ENCODE measurements around the gene KNTC1.
"Not testable (repeated sequence)": the region's sequence is repeated elsewhere in the genome, so short reads cannot be mapped to it uniquely, and the experiment has no call there.

KNTC1 gene

GRCh38 chr12:122486805-122487426, 40.1 kb upstream of the KNTC1 start:
- TF ChIP-seq, protein P1, sequence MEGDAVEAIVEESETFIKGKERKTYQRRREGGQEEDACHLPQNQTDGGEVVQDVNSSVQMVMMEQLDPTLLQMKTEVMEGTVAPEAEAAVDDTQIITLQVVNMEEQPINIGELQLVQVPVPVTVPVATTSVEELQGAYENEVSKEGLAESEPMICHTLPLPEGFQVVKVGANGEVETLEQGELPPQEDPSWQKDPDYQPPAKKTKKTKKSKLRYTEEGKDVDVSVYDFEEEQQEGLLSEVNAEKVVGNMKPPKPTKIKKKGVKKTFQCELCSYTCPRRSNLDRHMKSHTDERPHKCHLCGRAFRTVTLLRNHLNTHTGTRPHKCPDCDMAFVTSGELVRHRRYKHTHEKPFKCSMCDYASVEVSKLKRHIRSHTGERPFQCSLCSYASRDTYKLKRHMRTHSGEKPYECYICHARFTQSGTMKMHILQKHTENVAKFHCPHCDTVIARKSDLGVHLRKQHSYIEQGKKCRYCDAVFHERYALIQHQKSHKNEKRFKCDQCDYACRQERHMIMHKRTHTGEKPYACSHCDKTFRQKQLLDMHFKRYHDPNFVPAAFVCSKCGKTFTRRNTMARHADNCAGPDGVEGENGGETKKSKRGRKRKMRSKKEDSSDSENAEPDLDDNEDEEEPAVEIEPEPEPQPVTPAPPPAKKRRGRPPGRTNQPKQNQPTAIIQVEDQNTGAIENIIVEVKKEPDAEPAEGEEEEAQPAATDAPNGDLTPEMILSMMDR (IDR thresholded peaks at IDR 0.05), result no peak
- Mint-ChIP-seq H3K9me3 (no peaks in the 10 kb centered on the region), H3K4me3 (no peak overlapping the region), H3K4me1 (no peaks in the 10 kb centered on the region), H3K27ac (no peak overlapping the region), H3K36me3 (ENCODE audit: low read depth) (peaks cover 73% of the 10 kb centered on the region), H3K27me3 (ENCODE audit: low read depth, poor library complexity) (no peaks in the 10 kb centered on the region)
- no peak for DNase-seq

DNA sequence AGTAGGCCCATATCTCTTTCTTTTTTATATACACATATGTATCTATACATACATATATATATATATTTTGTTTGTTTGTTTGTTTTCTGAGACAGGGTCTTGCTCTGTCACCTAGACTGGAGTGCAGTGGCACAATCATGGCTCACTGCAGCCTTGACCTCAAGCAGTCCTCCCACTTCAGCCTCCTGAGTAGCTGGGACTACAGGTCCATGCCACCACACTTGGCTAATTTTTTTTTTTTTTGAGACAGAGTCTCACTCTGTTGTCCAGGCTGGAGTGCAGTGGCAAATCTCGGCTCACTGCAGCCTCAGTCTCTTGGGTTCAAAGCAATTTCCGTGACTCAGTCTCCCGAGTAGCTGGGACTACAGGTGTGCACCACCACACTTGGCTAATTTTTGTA, 39.2 kb upstream of the KNTC1 start:
- H3K4me1 Mint-ChIP-seq; H3K9me3 Mint-ChIP-seq; DNase-seq; H3K27me3 Mint-ChIP-seq (ENCODE audit: low read depth, poor library complexity); H3K4me3 Mint-ChIP-seq; H3K27ac Mint-ChIP-seq: not testable (repeated sequence)
- peaks cover 79% of the 10 kb centered on the region for H3K36me3 Mint-ChIP-seq (ENCODE audit: low read depth)

- Mint-ChIP-seq H3K27me3 (ENCODE audit: low read depth, poor library complexity) (no peaks in the 10 kb centered on the region), H3K4me1 (no peaks in the 10 kb centered on the region), H3K9me3 (no peaks in the 10 kb centered on the region), H3K27ac (no peak overlapping the region), H3K36me3 (ENCODE audit: low read depth) (peaks cover 72% of the 10 kb centered on the region), H3K4me3 (no peak overlapping the region)
- TF ChIP-seq, protein P1 (IDR thresholded peaks at IDR 0.05), result no peak
- DNase-seq, result no peak
Measured at GRCh38 chr12:122489038-122489437, 38.0 kb upstream of the KNTC1 start.

- peaks cover 60% of the 10 kb centered on the region for H3K36me3 Mint-ChIP-seq (ENCODE audit: low read depth)
- DNase-seq, result no peak
- TF ChIP-seq, protein P1 (IDR thresholded peaks at IDR 0.05), result no peak
- no peaks in the 10 kb centered on the region for H3K4me1 Mint-ChIP-seq
- no peaks in the 10 kb centered on the region for H3K9me3 Mint-ChIP-seq
- H3K27ac Mint-ChIP-seq, result no peak overlapping the region
- H3K27me3 Mint-ChIP-seq (ENCODE audit: low read depth, poor library complexity), result no peaks in the 10 kb centered on the region
- no peak overlapping the region for H3K4me3 Mint-ChIP-seq
Measured at GRCh38 chr12:122491991-122492390, 35.1 kb upstream of the KNTC1 start.

DNA sequence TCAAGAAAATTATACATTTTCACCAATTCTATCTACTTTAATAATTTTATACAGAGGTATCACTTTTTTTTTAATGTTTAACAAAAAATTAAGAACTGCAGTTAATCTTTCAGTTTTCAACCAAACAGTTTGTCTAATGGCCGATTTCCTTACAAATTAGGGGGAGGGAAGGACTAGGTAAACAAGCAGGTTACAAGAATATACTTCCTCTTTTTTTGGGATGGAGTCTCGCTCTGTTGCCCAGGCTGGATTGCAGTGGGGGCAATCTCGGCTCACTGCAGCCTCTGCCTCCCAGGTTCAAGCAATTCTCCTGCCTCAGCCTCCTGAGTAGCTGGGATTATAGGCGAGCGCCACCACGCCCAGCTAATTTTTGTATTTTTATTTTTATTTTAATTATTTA, 33.8 kb upstream of the KNTC1 start:
- DNase-seq, H3K4me1 Mint-ChIP-seq: not testable (repeated sequence)
- peaks cover 55% of the 10 kb centered on the region for H3K36me3 Mint-ChIP-seq (ENCODE audit: low read depth)

DNA sequence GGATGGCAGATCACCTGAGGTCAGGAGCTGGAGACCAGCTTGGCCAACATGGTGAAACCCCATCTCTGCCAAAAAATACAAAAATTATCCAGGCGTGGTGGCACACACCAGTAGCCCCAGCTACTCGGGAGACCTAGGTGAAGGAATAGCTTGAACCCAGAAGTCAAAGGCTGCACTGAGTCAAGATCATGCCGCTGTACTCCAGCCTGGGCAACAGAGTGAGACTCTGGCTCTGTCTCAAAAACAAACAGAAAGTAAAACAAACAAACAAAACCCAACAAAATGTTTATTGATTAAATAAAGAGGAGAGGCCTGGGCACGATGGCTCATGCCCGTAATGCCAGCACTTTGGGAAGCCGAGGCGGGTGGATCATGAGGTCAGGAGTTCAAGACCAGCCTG, 31.8 kb upstream of the KNTC1 start:
- Mint-ChIP-seq H3K27ac (no peak overlapping the region), H3K36me3 (ENCODE audit: low read depth) (peaks cover 51% of the 10 kb centered on the region), H3K4me3 (no peak overlapping the region), H3K27me3 (ENCODE audit: low read depth, poor library complexity) (no peaks in the 10 kb centered on the region), H3K9me3 (no peaks in the 10 kb centered on the region), H3K4me1 (peaks cover 15% of the 10 kb centered on the region)
- TF ChIP-seq, protein P1 (IDR thresholded peaks at IDR 0.05), result no peak
- no peak for DNase-seq

More for the DNA sequence above, 33.8 kb upstream of the KNTC1 start:
- H3K9me3 Mint-ChIP-seq; H3K4me3 Mint-ChIP-seq; H3K27me3 Mint-ChIP-seq (ENCODE audit: low read depth, poor library complexity); H3K27ac Mint-ChIP-seq: not testable (repeated sequence)

DNA sequence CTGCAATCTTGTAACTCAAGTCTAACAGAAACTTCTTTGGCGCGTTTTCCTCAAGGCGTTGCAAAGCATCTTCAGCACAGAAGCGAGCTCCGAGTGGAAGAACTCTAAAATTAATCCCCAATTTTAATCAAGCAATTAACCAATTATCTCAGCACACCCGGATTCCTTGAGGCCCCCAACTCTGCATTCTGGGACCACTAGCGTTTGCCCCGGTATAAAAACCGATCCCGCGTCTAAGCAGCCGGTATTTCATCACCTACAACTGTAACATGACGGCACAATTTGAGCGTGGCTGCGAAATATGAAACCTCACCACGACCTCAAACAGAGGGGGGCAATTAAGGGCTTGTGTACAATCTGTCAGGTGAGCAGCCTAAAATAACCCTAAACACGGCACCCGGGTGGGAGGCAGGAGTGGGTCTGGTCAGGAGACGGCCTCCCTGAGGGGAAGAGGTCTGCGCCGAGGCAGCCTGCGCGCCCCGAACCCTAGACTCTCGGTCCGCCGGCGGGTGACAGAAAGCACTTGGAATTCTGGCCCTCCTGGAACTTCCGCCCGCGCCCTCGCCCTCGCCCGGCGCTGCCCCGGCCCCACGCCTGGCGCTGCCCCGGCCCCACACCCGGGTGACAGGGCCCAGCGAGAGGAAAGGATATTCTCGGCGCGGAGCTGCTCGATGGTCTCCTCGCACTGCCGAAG, 26.9 kb upstream of the KNTC1 start:
- Mint-ChIP-seq H3K36me3 (ENCODE audit: low read depth) (peaks cover 49% of the 10 kb centered on the region), H3K27ac (peak overlapping the region; percentile 100), H3K9me3 (no peaks in the 10 kb centered on the region), H3K4me3 (peak overlapping the region; percentile 95), H3K4me1 (peaks cover 28% of the 10 kb centered on the region), H3K27me3 (ENCODE audit: low read depth, poor library complexity) (no peaks in the 10 kb centered on the region)
- TF ChIP-seq, protein P1 (IDR thresholded peaks at IDR 0.05), result no peak
- peak; percentile 70 for DNase-seq
